Lower lobe of right lung (tissue), 2 donors: ENCODE results near the gene IKZF3. TPM values are rescaled to one million over a fixed set of nuclear protein-coding genes. Genes with fewer than 3 reads are reported as not detected.

ENCODE experiments used
- ATAC-seq, 2 donors: fragments of 200-7000 bp; cut with Tn5 transposase; one replicate each; pipeline ENCODE4 v1.9.1; 2020 to 2022; ENCODE audit warnings: mild to moderate bottlenecking in 2 of 2, moderate library complexity in 2 of 2
- DNase-seq: peaks from one replicate; pipeline ENCODE4 v3.0.0-alpha.2; 2020
- H3K27ac ChIP-seq: fragments of 200-600 bp; one replicate; pipeline ENCODE4 v1.8.0; 2022
- H3K27me3 ChIP-seq: fragments of 200-600 bp; one replicate; pipeline ENCODE4 v1.8.0; 2022; ENCODE audit warnings: low read depth
- H3K36me3 ChIP-seq: fragments of 200-600 bp; one replicate; pipeline ENCODE4 v1.8.0; 2022; ENCODE audit warnings: mild to moderate bottlenecking
- H3K4me1 ChIP-seq: fragments of 200-600 bp; one replicate; pipeline ENCODE4 v1.8.0; 2022
- H3K4me3 ChIP-seq: fragments of 200-600 bp; one replicate; pipeline ENCODE4 v1.8.0; 2022; ENCODE audit warnings: mild to moderate bottlenecking
- H3K9me3 ChIP-seq: fragments of 200-600 bp; one replicate; pipeline ENCODE4 v1.8.0; 2022
- intact Hi-C: fragments of 100-400 bp; cut with DNase I; formaldehyde crosslinking; loops from one replicate; pipeline ENCODE4 v1.11.0; 2022
- microRNA-seq: library from miRNA; unstranded; fragments of <30 nt; microRNA quantifications from one replicate; pipeline ENCODE4 v1.2.0, GENCODE V29; 2020; ENCODE audit warnings: borderline number of aligned reads
- total RNA-seq: library from RNA; stranded (reverse); fragmentation: NEBNext Ultra II Directional; extraction: Animal tissue kit (Norgen Biotek cat#: 25700); gene quantifications from one replicate; pipeline ENCODE4 v1.2.1, GENCODE V29; 2021
- TF ChIP-seq, protein P1 (sequence below): fragments of 200-600 bp; IDR thresholded peaks from one replicate; pipeline ENCODE4 v1.8.0; 2022; ENCODE audit warnings: antibody characterized with exemption, mild to moderate bottlenecking
- donor health status: DM: no; HTN: yes; CAD: no; lungs with severe emphysema.

The IKZF3 gene
- total RNA-seq, 1 donor from 2014 or later = 7.1 TPM

DNA sequence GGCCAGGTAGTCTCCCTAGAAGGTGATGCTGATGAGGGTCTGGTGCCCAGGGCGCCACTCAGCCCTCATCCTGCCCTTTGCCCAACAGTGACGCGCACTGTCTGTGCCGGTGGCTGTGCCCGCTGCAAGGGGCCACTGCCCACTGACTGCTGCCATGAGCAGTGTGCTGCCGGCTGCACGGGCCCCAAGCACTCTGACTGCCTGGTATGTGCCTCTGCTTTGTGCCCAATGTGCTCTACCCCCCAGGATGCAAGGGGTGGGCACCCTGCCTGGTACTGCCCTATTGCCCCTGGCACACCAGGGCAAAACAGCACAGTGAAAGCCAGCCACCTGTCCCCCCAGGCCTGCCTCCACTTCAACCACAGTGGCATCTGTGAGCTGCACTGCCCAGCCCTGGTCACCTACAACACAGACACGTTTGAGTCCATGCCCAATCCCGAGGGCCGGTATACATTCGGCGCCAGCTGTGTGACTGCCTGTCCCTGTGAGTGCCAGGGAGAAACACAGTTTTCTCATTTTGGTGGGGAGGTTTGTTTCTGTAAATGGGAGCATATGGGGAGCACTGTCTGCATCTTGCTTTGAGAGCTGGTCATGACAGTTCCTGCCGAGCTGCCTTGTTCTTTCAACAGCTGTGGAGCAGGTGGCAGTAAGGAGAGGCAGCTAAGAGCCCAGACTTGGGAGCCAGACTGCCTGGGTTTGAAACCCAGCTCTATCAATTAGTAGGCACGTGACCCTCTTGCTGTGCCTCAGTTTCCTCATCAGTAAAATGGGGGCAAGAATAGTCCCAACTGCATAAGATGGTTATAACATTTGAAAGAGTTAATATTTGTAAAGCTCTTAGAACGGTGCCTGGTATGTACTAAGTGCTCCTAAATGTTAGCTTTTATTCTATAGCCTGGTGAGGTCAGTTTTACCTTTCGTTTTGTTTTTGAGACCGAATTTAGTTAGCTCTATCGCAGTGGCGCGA is 153.8 kb downstream of the IKZF3 start:
- ATAC-seq = no peak

DNA sequence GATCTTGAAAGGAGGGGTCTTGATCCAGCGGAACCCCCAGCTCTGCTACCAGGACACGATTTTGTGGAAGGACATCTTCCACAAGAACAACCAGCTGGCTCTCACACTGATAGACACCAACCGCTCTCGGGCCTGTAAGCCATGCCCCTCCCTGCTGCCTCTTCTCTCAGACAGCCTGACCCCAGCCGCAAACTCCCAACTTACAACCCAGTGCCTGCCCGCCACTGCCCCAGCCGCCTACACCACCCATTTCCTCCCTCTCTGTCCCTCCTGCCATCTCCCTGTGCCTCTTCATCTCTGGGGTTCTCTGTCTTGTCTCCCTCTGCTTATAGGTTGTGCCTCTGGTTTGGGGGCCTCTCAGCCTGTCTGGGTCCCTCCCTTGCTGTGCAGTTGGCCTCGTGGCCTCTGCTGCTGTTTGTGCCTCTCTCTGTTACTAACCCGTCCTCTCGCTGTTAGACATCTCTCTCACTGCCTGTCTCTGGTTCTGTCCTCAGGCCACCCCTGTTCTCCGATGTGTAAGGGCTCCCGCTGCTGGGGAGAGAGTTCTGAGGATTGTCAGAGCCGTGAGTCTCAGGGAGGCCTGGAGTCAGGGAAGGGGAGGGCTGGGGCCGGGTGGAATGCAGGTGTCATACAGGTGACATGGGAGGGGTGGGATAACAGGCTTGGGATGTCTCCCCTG is 154.7 kb downstream of the IKZF3 start:
- TF ChIP-seq, protein P1, sequence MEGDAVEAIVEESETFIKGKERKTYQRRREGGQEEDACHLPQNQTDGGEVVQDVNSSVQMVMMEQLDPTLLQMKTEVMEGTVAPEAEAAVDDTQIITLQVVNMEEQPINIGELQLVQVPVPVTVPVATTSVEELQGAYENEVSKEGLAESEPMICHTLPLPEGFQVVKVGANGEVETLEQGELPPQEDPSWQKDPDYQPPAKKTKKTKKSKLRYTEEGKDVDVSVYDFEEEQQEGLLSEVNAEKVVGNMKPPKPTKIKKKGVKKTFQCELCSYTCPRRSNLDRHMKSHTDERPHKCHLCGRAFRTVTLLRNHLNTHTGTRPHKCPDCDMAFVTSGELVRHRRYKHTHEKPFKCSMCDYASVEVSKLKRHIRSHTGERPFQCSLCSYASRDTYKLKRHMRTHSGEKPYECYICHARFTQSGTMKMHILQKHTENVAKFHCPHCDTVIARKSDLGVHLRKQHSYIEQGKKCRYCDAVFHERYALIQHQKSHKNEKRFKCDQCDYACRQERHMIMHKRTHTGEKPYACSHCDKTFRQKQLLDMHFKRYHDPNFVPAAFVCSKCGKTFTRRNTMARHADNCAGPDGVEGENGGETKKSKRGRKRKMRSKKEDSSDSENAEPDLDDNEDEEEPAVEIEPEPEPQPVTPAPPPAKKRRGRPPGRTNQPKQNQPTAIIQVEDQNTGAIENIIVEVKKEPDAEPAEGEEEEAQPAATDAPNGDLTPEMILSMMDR = no peak
- ATAC-seq (no peak), DNase-seq (no peak)
- no peaks in the 10 kb centered on the region for H3K27me3 ChIP-seq
- H3K4me1 ChIP-seq = peaks cover 28% of the 10 kb centered on the region
- H3K36me3 ChIP-seq = peaks cover 74% of the 10 kb centered on the region
- intact Hi-C loops = no loop called here
- no peak overlapping the region for H3K4me3 ChIP-seq
- no peak overlapping the region for H3K27ac ChIP-seq
- H3K9me3 ChIP-seq = no peaks in the 10 kb centered on the region

More for the DNA sequence above, 153.8 kb downstream of the IKZF3 start:
- no peaks in the 10 kb centered on the region for H3K9me3 ChIP-seq
- intact Hi-C loops = no loop called here
- H3K4me1 ChIP-seq = peaks cover 22% of the 10 kb centered on the region
- no peak overlapping the region for H3K4me3 ChIP-seq
- peaks cover 82% of the 10 kb centered on the region for H3K36me3 ChIP-seq
- no peak overlapping the region for H3K27ac ChIP-seq
- no peak for DNase-seq
- H3K27me3 ChIP-seq = no peaks in the 10 kb centered on the region
- TF ChIP-seq, protein P1 = no peak

Small RNA genes lying within 50 kb of the gene (microRNA-seq; reads per million reads assigned to microRNA genes)
- gene MIR4728 = not detected

Other genes starting within 250 kb of the IKZF3 start
- 23.9 TPM for gene PPP1R1B, start 237.4 kb downstream of the IKZF3 start, total RNA-seq
- gene STARD3, start 227.2 kb downstream of the IKZF3 start, total RNA-seq = 76.6 TPM
- gene TCAP, start 199.0 kb downstream of the IKZF3 start, total RNA-seq = 3.7 TPM
- gene PNMT, start 195.9 kb downstream of the IKZF3 start, total RNA-seq = 3.9 TPM
- 20.7 TPM for gene PGAP3, start 176.3 kb downstream of the IKZF3 start, total RNA-seq
- gene ERBB2, start 164.2 kb downstream of the IKZF3 start, total RNA-seq = 96.1 TPM
- gene MIEN1, start 133.8 kb downstream of the IKZF3 start, total RNA-seq = 46.4 TPM
- 34.5 TPM for gene GRB7, start 126.4 kb downstream of the IKZF3 start, total RNA-seq
- not detected for gene ZPBP2, start 3.9 kb upstream of the IKZF3 start, total RNA-seq
- 11.1 TPM for gene GSDMB, start 54.3 kb upstream of the IKZF3 start, total RNA-seq
- gene ORMDL3, start 63.3 kb upstream of the IKZF3 start, total RNA-seq = 61.3 TPM
- gene LRRC3C, start 63.4 kb upstream of the IKZF3 start, total RNA-seq = not detected
- gene GSDMA, start 98.7 kb upstream of the IKZF3 start, total RNA-seq = 0.62 TPM
- 79.3 TPM for gene PSMD3, start 116.5 kb upstream of the IKZF3 start, total RNA-seq
- 1.9 TPM for gene CSF3, start 151.1 kb upstream of the IKZF3 start, total RNA-seq
- gene MED24, start 190.1 kb upstream of the IKZF3 start, total RNA-seq = 59.6 TPM
- gene THRA, start 198.7 kb upstream of the IKZF3 start, total RNA-seq = 50.1 TPM
- gene NR1D1, start 236.3 kb upstream of the IKZF3 start, total RNA-seq = 20.1 TPM